Right lobe of liver (tissue), 6 donors: ENCODE data around the gene TMEM139. TPM values are rescaled to one million over a fixed set of nuclear protein-coding genes. Genes with fewer than 3 reads are reported as not detected.

Experiments used
- ATAC-seq, 4 donors: fragments of 200-7000 bp; cut with Tn5 transposase; one replicate each; pipeline ENCODE4 v1.9.1; 2020; ENCODE audit warnings: mild to moderate bottlenecking in 4 of 4, moderate library complexity in 4 of 4
- DNase-seq, 3 donors: peaks; one replicate each; pipeline ENCODE4 v3.0.0-alpha.2; 2020
- H3K27ac ChIP-seq, 3 donors: fragments of 200-600 bp; one replicate each; pipeline ENCODE4 v1.8.0; 2022
- H3K27me3 ChIP-seq, 2 donors: fragments of 200-600 bp; one replicate each; pipeline ENCODE4 v1.8.0; 2022
- H3K36me3 ChIP-seq, 4 donors: fragments of 200-600 bp; sonication (generic) in 1 of 4; one replicate each; pipeline versions ENCODE4 v1.5.1 to v1.8.0; 2017 to 2022; ENCODE audit warnings: control low read depth in 1 of 4
- H3K4me1 ChIP-seq, 4 donors: fragments of 200-600 bp; sonication (generic) in 1 of 4; one replicate each; pipeline versions ENCODE4 v1.5.1 to v1.8.0; 2017 to 2022; ENCODE audit warnings: control low read depth in 1 of 4
- H3K4me3 ChIP-seq, 3 donors: fragments of 200-600 bp; one replicate each; pipeline ENCODE4 v1.8.0; 2022
- H3K9me3 ChIP-seq, 4 donors: fragments of 200-600 bp; sonication (generic) in 1 of 4; one replicate each; pipeline versions ENCODE4 v1.5.1 to v1.8.0; 2017 to 2022; ENCODE audit warnings: control low read depth in 1 of 4
- POLR2A ChIP-seq: fragments of 450-650 bp; IDR thresholded peaks from one replicate; pipeline ENCODE4 v1.6.1; 2017; ENCODE audit warnings: antibody characterized with exemption, mild to moderate bottlenecking
- WGBS: methylation state at CpG from one replicate; pipeline ENCODE4 v1.1.6; 2018; ENCODE audit warnings: low coverage, low lambda C conversion rate; ENCODE audit not compliant: insufficient coverage; ENCODE audit errors: missing lambda C conversion rate; 5-methylcytosine and 5-hydroxymethylcytosine counted together
- intact Hi-C, 2 donors: fragments of 100-400 bp; cut with DNase I; formaldehyde crosslinking; loops; one replicate each; pipeline versions ENCODE4 v1.11.2 to v1.14.1; 2022
- total RNA-seq, 6 experiments: library from RNA; depleted of rRNA in 2 of 6; stranded (reverse); fragments of >200 nt in 2 of 6; fragmentation: NEBNext Ultra II Directional in 3 of 6; extraction: Animal tissue kit (Norgen Biotek cat#: 25700) in 3 of 6; gene quantifications; one replicate each; pipeline versions ENCODE4 v1.1.0 to v1.2.4, GENCODE V29; 2016 to 2023
- TF ChIP-seq, protein P1 (sequence below), 4 donors: fragments of 200-600 bp in 3 of 4; fragments of 450-650 bp in 1 of 4; IDR thresholded peaks; one replicate each; pipeline versions ENCODE4 v1.5.1 to v1.8.0; 2016 to 2022; ENCODE audit warnings: antibody characterized with exemption in 4 of 4, mild to moderate bottlenecking in 2 of 4
- donor health status: DM: no; HTN: yes; CAD: no.
- donor health status: DM: no; HTN: no; CAD: no.
- donor health status: DM: no; HTN: no; CAD: no.
- donor health status: DM: no; HTN: yes; CAD: no.
- donor health status: DM: no; HTN: yes; CAD: no.

TMEM139 gene
- total RNA-seq, 6 experiments from 2014 or later = 7.0 to 20.8 (median 14.8) TPM

DNA sequence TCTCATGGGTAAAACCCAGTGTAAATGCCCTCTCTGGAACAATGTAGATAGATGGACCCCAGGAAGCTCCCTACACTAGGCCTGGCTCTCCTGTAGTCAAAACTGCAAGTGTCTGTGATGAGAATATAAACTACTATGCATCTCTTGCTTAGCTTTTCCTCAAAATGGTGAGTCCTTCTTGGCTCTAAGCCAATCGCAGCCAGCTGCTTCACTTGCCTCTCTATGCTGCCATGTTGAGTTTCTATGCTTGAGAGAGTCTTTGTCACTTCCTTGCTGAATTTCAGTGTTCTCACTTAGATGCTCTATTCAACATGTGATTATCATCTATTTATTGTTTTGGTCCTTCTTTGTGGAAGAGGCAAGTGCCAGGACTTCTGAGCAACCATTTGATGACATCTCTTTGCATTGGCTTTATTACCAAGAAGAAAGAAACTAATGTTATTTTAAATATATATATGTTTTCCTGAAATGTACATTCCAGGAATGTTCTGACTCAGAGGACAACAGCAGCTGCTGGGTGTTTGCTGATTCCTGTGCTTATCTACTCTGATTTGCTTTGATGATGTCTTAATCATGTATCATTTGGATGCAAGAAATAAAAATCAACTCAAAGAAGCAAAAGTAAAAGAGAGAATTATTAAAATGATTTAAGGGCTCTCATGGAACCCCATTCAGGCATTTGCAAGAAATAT lies 46.3 kb upstream of the TMEM139 start:
- TF ChIP-seq, protein P1, sequence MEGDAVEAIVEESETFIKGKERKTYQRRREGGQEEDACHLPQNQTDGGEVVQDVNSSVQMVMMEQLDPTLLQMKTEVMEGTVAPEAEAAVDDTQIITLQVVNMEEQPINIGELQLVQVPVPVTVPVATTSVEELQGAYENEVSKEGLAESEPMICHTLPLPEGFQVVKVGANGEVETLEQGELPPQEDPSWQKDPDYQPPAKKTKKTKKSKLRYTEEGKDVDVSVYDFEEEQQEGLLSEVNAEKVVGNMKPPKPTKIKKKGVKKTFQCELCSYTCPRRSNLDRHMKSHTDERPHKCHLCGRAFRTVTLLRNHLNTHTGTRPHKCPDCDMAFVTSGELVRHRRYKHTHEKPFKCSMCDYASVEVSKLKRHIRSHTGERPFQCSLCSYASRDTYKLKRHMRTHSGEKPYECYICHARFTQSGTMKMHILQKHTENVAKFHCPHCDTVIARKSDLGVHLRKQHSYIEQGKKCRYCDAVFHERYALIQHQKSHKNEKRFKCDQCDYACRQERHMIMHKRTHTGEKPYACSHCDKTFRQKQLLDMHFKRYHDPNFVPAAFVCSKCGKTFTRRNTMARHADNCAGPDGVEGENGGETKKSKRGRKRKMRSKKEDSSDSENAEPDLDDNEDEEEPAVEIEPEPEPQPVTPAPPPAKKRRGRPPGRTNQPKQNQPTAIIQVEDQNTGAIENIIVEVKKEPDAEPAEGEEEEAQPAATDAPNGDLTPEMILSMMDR (IDR thresholded peaks at IDR 0.05) = no peak
- no peak for TF ChIP-seq POLR2A
- Histone ChIP-seq H3K27me3 (no peaks in the 10 kb centered on the region), H3K4me3 (no peak overlapping the region), H3K9me3 (no peaks in the 10 kb centered on the region), H3K4me1 (peaks cover 0 to 20% (median 0%) of the 10 kb centered on the region in 4 donors), H3K36me3 (no peaks in the 10 kb centered on the region), H3K27ac (no peak overlapping the region)
- DNase-seq (no peak), ATAC-seq (no peak)
- WGBS = 43% methylated on average over 1 of the region's 1 CpG
- intact Hi-C loops = no loop called here

GRCh38 chr7:143239813-143240212 lies 44.9 kb upstream of the TMEM139 start:
- Histone ChIP-seq H3K4me1 (peaks cover 0 to 34% (median 0%) of the 10 kb centered on the region in 4 donors), H3K4me3 (peak overlapping the region in 1 of 3 donors; percentile 30), H3K27ac (peak overlapping the region; percentile 9 to 79 (median 37)), H3K9me3 (no peaks in the 10 kb centered on the region), H3K27me3 (no peaks in the 10 kb centered on the region), H3K36me3 (no peaks in the 10 kb centered on the region)
- intact Hi-C loops = loop anchor here (5.0 to 10.0 kb wide), 2 partner anchors 55 to 67 kb away; no protein-coding TSS in a partner anchor
- ATAC-seq = peak in 3 of 4 donors; percentile 39 to 56 (median 52)
- TF ChIP-seq, protein P1 (IDR thresholded peaks at IDR 0.05) = no peak
- TF ChIP-seq POLR2A = no peak
- no peak for DNase-seq

- TF ChIP-seq, protein P1 (IDR thresholded peaks at IDR 0.05) = peak; percentile 93 to 98 (median 96)
- no peak for TF ChIP-seq POLR2A
- intact Hi-C loops = loop anchor here (5.0 to 10.0 kb wide), 2 partner anchors 54 to 67 kb away; no protein-coding TSS in a partner anchor
- peak; percentile 91 to 96 (median 94) for ATAC-seq
Measured at GRCh38 chr7:143240291-143241168, 44.2 kb upstream of the TMEM139 start.

GRCh38 chr7:143242306-143242705 lies 42.5 kb upstream of the TMEM139 start:
- ATAC-seq (no peak), DNase-seq (no peak)
- TF ChIP-seq POLR2A = no peak
- TF ChIP-seq, protein P1 (IDR thresholded peaks at IDR 0.05) = no peak
- H3K4me1 ChIP-seq = peaks cover 0 to 35% (median 0%) of the 10 kb centered on the region in 4 donors
- WGBS = 80% methylated on average over 11 of the region's 11 CpGs
- H3K4me3 ChIP-seq = no peak overlapping the region
- H3K36me3 ChIP-seq = no peaks in the 10 kb centered on the region
- H3K27ac ChIP-seq = no peak overlapping the region
- H3K9me3 ChIP-seq = no peaks in the 10 kb centered on the region
- intact Hi-C loops = loop anchor here (5.0 to 10.0 kb wide), 2 partner anchors 52 to 65 kb away; no protein-coding TSS in a partner anchor
- H3K27me3 ChIP-seq = no peaks in the 10 kb centered on the region

More at GRCh38 chr7:143240291-143241168, 44.2 kb upstream of the TMEM139 start:
- DNase-seq = peak; percentile 43 to 77 (median 65)
- H3K4me3 ChIP-seq = peak overlapping the region in 1 of 3 donors; percentile 30
- H3K4me1 ChIP-seq = peaks cover 0 to 35% (median 0%) of the 10 kb centered on the region in 4 donors
- H3K36me3 ChIP-seq = no peaks in the 10 kb centered on the region
- no peaks in the 10 kb centered on the region for H3K9me3 ChIP-seq
- H3K27ac ChIP-seq = peak overlapping the region; percentile 9 to 79 (median 37)
- no peaks in the 10 kb centered on the region for H3K27me3 ChIP-seq
- 10% methylated on average over 9 of the region's 9 CpGs for WGBS
